DMS79 (cell line): ENCODE results near the gene NFXL1.

Source experiments
- DNase-seq: peaks from one replicate; lab custom pipeline; 2025; lab: John Stamatoyannopoulos, UW

Gene NFXL1

DNA sequence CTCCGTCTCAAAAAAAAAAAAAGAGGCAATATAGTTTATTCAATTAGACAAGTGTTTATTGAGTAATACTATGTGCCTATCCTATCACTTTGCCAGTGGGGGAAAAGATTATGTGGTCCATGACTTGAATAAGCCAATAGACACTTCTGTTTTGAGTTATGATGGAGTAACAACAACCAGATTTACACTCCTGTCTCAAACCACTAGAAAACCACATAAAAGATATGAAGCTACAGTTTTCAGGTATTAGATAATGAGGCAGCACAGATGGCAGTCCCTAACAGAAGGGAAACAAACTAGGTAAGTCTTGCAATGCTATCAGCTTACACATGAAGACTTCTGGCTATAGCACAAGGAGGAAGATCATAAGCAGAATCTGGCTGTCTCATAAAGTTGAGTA, 22.5 kb downstream of the NFXL1 start:
- DNase-seq: no peak

DNA sequence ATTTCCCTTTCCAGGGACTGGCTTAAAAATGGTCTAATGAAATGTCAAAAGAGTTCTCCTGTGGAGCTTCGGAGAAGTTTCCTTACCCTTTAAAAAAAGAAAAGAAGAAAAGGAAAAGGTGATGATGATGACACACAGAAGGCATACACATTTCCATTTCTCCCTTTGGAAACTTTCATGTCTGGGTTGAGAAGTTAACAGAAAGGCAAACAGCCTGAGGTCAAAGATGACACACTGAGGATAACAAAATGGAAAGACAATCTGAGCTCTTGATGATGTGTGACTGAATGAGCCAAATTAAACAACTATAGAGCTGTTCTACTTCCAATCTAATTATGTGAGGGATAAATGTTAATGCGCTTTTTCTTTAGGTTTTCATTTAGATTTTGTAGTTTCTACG, 32.2 kb downstream of the NFXL1 start:
- DNase-seq: no peak

DNA sequence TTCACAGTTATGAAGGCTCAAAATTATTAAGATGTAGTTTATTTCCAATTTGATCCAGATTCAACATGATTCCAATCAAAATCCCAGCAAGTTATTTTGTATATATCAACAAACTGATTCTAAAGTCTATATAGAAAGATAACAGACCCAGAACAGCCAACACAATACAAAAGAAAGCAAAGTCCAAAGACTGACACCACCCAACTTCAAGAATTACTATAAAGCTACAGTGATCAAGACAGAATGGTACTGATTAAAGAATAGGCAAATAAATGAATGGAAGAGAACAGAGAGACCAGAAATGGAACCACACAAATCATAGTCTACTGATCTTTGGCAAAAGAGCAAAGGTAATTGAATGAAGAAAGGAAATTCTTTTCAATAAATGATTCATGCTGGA, 34.9 kb downstream of the NFXL1 start:
- no peak for DNase-seq

DNA sequence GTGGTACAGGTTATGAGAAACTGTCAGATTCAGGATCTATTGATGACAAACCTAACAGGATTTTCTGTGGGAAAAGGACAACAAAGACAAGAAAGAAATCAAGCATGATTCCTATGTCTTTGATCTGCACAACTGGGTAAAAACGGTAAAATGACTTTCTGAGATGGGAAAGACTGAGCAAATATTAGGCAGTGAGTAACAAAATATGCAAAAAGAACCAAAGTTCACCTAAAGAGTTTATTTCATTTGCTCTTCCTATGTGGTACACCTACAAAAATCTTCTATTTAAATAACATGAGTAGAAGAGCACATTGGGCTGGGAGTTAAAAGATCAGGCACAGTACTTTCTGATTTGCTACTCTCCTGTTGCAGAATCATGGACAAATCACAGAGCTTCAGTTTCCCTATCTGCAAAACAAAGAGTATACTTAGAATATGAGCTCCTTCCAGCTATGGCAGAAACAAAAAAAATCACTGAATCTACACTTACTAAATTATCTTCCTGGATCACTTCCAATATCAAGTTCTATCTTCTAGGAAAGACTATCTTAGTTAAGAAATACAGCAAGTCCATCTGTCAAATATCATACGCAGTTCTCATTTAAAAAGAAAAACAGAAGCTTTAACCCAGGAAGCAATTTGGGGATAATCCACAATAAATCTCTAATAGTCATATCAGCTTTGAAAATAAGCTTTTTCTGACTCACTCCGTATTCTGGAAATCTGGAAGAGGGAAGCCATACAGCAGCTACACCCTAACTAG, 37.4 kb downstream of the NFXL1 start:
- no peak for DNase-seq

DNA sequence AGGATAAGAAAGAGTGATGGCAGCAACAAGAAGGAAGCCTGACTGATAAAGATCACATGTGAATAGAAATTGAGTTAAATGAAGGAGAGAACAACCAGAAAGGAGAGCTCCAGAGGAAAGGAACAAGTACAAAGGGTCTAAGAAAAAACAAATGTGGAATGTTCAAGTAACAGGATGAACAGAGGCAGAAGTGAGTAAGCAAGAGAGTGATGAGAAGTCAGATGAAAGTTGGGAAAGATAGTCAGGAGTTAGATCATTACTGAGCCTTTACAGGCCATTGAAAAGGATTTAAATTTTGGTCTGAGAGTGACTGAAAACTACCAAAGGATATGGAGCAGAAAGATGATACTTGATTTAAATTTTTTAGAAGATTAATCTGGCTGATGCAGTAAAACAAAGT, 38.1 kb downstream of the NFXL1 start:
- DNase-seq: no peak

DNA sequence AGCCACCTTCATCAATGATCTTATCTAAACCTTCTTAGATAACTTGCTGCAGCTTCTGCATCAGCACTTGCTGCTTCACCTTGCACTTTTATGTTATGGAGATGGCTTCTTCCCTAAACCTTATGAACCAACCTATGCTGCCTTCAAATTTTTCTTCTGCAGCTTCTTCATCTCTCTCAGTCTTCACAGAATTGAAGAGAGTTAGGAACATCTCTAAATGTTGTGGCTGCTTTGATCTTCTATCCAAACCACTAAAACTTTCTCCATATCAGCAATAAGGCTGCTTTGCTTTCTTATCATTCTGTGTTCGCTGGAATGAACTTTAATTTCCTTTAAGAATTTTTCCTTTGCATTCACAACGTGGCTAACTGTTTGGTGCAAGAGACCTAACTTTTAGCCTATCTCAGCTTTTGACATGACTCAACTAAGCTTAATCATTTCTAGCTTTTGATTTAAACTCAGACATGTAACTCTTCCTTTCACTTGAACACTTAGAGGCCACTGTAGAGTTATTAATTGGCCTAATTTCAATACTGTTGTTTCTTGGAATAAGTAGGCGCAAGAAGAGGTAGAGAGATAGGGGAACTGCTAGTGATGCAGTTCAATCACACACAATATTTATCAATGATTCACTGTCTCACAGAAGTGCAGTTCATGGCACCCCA, 40.4 kb downstream of the NFXL1 start:
- DNase-seq: no peak

DNA sequence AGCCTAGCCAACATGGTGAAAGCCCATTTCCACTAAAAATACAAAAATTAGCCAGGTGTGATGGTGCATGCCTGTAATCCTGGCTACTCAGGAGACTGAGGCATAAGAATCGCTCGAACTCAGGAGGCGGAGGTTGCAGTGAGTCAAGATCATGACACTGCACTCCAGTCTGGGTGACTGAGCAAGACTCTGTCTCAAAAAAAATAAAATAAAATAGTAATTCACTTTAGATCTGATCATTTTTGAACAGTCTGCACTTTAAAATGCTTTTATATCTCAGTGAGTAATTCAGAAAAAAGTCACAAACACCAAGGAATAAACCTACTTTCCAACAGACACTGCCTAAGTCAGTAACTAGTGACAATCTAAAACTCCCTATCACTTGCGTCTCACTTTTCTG, 50.9 kb downstream of the NFXL1 start:
- no peak for DNase-seq

DNA sequence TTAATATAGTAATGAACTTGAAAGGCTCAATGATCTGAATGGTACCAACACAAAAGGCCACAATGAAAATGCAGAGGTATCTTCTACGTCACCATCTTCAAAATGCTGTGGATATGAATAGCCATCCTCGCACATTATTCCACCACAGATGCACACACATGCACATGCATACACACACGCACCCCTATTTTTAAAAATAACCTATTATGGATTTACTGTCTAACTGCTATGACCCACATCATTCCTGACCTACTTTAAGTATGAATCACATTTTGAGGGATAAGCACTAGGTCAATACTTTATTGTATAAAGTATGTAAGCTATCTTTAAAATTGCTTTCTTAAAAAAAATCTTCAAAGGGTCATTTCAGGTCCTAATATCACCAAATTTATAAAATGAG, 52.1 kb downstream of the NFXL1 start:
- no peak for DNase-seq

DNA sequence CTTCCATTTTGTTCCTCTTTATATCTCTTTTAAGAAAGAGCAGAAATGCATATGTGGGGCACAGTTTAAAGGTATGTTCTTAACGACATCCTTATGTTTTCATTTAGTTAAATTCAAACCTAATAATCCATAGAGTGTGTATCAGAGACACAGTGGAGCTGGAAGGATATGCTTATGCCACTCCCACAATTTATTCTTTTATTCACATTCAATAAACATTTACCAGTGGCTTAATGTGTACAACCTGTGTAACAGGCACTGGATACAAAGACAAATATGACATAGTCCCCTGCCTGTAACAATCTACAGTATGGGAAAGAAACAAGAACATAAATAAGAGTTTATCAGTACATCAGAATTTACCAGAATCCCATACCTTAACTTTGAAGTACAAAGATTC, 54.1 kb downstream of the NFXL1 start:
- DNase-seq: no peak

DNA sequence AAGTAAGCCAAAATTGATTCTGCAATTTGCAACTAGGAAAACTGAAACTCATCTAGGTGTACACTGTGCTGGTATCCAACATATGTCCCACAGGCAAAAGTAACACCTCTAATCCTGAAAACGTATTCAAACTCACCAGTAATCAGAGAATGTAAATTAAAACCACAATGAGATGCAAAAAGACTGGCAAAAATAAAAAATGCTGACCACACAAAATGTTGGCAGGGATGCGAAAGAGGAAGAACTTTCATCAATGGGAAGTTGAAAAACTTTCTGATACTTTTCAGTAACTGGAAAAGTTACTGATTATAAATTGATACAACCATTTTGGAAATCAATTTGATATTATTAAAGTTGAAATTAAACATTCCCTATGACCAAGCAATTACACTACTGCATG, 56.4 kb downstream of the NFXL1 start:
- DNase-seq: no peak

DNA sequence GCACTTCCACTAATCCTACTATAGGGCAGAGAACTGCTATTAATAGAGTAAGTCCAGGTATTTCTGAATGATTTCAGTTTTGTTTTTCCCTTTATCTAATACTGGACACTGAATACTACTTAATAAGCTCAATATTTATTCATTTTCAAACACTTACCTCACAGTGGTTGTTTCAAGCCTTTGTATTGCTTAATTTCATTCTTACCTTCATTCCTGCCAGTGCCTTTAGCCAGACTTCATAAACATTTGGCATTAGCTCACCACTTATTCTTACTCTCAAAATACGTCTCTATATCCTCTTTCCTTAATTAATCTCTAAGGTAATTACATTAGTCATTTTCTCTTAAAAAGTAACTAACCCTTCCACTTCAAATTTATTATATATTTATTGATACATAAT, 57.7 kb downstream of the NFXL1 start:
- no peak for DNase-seq

DNA sequence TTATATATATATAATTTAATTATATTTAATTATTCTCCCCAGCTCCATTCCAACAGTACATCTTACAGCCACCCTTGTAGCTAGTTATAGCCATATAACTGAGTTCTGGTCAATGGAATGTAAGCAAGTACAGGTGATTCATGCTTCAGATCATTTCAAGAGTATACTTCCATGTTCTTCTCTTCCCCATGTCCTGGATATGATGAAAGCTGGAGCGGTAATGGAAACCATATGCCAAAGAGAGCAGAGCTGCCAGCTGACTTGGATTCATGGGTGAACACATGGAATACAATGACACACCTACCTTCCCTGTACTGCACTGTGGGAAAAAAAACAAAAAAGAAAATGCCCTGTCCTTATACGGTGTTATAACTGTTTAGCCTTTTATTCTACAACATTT, 59.0 kb downstream of the NFXL1 start:
- no peak for DNase-seq

DNA sequence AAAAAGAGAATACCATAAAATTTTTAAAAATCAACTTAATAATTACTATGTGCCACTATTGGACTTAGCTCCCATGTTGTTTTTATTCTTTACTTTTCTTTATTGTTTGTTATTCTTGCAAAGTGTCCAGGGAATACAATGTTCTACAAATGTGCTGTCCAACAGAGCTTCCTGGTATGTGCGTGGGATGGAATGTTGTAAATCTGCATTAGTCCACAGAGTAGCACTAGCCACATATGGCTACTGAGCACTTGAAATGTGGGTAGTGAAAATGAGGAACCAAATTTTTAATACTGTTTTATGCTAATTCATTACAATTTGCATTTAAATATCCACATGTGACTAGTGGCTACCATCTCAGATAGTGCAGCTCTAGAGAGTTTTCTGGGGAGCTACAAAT, 62.2 kb downstream of the NFXL1 start:
- DNase-seq: no peak

DNA sequence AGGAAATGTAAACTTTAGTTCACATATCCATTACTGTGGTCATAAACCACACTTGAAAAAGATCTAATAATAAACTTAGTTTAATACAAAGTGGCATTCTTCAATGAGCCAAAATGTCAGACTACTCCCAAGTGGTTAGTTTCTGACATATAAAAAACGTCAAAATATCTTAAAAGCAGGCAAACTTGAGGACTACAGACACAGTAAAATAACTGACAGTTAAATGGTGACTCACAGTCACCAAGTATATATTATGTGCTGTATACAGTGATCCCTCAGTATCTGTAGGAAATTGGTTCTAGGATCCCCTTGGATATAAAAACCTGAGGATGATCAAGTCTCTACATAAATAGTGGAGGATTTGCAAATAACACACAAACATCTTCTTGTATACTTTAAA, 64.9 kb downstream of the NFXL1 start:
- DNase-seq: no peak

DNA sequence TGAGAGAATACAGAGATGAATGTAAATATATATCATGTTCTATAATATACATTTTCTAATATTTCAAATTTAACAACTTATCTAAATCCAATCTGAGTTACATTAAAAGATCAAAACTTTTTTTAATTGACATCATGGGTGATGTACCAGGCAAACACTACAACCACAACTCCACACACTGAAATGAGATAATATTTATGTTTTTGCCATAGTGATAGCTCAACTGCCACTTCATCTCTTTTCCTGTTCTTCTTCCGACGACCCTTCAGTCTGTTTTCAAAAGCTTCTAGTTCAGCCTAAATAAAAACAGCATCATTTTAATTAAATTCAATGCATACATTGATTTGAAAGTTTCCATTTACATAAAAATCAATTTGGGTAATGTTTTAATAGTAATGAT, 66.3 kb downstream of the NFXL1 start:
- no peak for DNase-seq

DNA sequence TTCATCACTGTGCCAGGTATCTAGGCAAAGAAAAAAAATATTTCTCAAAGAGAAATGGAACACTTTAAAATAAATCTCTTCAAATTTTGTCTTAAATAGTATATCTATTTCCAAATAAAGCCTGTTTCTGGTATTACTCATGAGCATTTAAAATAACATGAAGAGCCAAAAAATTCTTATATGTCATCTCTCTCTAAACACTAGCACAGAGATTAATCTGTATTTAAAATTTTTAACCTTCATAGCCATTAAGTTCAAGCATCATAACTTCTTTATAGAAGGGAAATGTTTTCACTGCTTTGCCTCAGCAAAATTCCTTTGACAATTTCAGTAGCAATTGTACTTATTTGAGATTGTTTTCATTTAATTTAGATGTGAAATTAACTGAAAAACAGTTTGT, 71.4 kb downstream of the NFXL1 start:
- DNase-seq: no peak

DNA sequence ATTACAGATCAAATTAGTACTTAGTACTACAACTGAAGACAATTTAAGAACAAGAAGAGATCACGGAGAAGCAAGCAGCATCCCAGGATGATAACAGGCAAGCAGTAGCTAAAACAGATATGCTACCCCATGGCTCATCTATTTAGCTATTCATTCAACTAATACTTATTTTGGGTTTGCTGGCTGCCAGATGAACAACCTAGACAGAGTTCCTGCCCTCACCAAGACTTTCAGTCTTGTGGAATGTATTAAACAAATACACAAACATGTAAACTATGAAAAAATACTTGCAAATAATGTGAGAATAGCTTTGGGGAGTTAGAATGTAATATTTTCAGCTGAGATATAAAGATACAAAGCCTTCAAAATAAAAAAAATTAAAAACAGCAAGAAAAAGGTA, 74.1 kb downstream of the NFXL1 start:
- DNase-seq: no peak

DNA sequence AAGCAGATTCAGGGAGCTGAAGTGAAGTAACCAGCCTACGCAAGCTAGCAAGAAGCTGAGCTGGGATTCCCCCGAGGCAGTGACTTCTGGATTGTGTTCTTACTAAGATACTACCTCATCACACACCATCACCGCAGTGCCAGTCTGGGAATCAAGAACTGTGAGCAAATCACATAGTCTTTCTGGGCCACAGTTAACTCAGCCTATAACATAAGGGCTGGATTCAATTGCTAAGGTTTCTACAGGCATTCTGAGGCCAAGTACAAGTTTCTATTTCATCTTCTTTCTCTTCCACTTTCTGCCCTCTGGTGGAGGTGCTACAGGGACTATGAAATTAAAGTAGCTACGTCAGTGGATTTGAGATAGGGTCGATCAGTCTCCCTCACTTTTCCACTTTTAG, 75.1 kb downstream of the NFXL1 start:
- DNase-seq: no peak

DNA sequence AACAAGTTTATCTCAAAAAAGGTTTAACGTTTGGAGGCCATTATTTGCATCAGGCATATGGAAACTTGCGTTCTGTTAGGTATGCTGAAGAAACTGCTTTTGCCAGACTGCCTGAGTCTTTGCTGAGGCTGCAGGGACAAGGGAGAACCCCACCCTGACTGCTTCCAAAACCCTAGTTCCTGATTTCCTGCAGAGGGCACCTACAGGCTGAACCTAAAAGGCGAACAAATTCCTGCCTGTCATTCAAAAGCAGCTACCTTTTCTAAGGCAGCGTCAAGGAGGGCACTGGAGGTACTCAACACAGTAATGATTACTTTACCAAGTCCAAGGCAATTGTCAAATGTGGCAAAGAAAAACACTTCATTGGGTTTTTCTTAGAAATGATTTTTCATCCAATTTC, 75.9 kb downstream of the NFXL1 start:
- no peak for DNase-seq

DNA sequence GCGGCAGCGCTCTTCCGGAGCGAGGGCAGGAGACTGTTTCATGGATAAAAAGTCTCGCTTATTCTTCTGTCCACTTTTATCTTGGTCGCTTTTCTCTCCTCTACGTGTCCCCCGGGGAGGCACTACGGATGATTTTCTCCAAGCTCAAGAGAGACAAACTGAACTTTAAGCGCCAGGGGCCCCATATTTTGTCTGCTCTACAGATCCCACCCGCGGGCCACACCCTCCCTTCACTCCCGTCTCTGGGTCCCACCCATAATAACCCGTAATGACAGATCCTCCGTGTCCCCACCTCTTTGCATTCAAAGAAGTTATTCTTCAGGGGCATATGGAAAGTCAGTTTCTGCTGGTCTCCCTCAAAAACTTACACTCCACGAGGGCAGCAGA, 76.5 kb downstream of the NFXL1 start, which contains the start of gene CORIN:
TSS of gene CORIN (minus strand) at position 160 of the 387 bp plus-strand sequence. CDS start at position 42, 118 bp downstream.
- no peak for DNase-seq

DNA sequence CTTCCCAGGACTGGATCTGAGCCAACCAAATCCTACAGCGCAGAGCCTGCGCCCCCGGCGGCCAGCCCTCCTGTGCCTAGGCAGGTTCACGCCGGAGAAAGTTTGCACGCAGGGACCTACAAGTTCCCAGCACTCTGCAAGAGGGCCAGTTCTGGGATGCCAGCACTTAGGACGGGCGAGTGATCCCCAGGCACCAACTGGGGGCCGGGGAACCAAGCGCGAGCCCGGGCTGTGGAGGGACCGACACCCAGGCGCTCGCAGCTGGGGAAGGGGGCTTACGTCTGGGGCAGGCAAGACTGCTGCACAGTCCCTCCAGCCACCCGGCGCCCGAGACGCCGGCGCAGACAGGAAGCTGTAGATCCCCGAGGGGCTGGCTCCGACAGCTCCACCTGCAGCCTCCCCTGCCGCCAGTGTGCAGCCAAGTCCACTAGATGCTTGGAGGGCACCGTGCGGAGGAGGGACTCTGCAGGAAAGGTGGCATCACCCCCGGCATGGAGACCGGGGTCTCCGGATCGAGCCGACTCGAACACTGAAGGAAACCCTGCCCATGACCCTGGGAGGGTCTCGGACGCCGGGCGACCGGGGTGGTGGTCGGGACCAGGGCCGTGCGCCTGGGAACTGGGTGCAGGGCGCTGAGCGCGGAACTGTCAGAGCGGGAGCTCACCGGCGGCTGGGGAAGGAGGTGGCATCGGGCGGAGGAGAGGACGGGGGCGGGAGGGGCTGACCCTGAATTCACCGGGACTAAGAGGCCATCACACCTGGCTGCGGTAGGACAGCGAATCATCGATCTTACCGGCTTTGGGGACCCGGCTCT, 77.1 kb downstream of the NFXL1 start:
- peak; percentile 8 for DNase-seq

DNA sequence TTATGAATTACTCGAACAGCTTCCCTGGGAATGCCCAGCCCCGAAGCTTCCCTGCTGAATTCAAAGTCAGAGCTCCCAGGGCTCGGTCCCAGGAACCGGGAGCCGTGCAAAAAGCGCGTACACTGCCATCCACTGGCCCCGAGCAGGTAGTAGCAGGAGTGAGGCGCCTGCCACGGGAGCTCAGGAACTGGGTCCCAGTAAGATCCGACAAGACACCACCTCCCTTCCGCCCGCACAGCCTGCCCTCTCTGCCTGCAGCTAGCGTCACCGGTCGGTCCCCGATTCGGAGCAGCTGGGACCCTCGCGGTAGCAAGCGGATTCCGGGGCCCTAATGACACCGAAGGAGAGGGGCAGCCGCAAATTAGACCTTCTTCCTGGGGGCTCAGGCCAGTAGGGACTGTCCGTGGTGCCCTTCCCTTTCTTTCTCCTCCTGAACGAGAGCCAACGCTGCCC, 77.7 kb downstream of the NFXL1 start:
- DNase-seq: peak; percentile 2

DNA sequence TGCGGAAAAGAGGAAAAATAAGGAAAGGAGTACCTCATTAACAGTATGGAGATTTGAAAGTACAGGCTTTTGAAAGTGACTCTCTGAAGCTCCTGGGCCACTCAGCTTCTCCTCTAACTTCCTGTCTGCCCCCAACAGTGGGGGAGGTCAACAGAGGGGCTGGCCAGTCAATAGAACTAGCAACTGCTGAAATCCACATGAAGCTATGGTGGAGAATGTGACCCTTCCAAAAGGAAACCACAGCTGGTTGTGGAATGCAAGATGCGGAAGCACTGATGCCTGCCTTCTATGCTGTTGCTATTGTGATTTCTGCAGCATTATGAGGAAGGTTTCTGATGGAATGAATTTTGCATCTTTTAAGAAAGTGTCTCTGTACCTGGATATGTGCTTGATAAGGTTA, 78.9 kb downstream of the NFXL1 start:
- no peak for DNase-seq
